ENCODE data around the gene UNC5A.

The UNC5A gene

GRCh38 chr5:176800024-176800423 is 10.3 kb upstream of the UNC5A start:
- DNase-seq (ENCODE audit: low spot score), result no peak

GRCh38 chr5:176802116-176802784 is 8.1 kb upstream of the UNC5A start:
- no peak for DNase-seq (ENCODE audit: low spot score)

GRCh38 chr5:176803068-176803942 is 7.1 kb upstream of the UNC5A start:
- no peak for DNase-seq (ENCODE audit: low spot score)

GRCh38 chr5:176803943-176804498 is 6.3 kb upstream of the UNC5A start:
- DNase-seq (ENCODE audit: low spot score), result no peak

- no peak for DNase-seq (ENCODE audit: low spot score)
Measured at GRCh38 chr5:176806137-176806536, 4.2 kb upstream of the UNC5A start.

GRCh38 chr5:176809544-176810080 is 747 bp upstream of the UNC5A start:
- no peak for DNase-seq (ENCODE audit: low spot score)

GRCh38 chr5:176810687-176811501 is 535 bp downstream of the UNC5A start:
- no peak for DNase-seq (ENCODE audit: low spot score)

- DNase-seq (ENCODE audit: low spot score), result no peak
Measured at GRCh38 chr5:176812269-176813259, 2.2 kb downstream of the UNC5A start.

GRCh38 chr5:176813587-176814312 is 3.4 kb downstream of the UNC5A start:
- no peak for DNase-seq (ENCODE audit: low spot score)

- no peak for DNase-seq (ENCODE audit: low spot score)
Measured at GRCh38 chr5:176814313-176814685, 3.9 kb downstream of the UNC5A start.

GRCh38 chr5:176814836-176815438 is 4.6 kb downstream of the UNC5A start:
- DNase-seq (ENCODE audit: low spot score), result no peak

- no peak for DNase-seq (ENCODE audit: low spot score)
Measured at GRCh38 chr5:176816043-176816745, 5.8 kb downstream of the UNC5A start.

- DNase-seq (ENCODE audit: low spot score), result no peak
Measured at GRCh38 chr5:176816791-176817347, 6.5 kb downstream of the UNC5A start.

GRCh38 chr5:176817369-176817840 is 7.0 kb downstream of the UNC5A start:
- no peak for DNase-seq (ENCODE audit: low spot score)

GRCh38 chr5:176817841-176818377 is 7.5 kb downstream of the UNC5A start:
- DNase-seq (ENCODE audit: low spot score), result no peak

GRCh38 chr5:176818391-176819098 is 8.2 kb downstream of the UNC5A start:
- DNase-seq (ENCODE audit: low spot score), result no peak

- DNase-seq (ENCODE audit: low spot score), result no peak
Measured at GRCh38 chr5:176819476-176819875, 9.1 kb downstream of the UNC5A start.

- DNase-seq (ENCODE audit: low spot score), result no peak
Measured at GRCh38 chr5:176820937-176821336, 10.6 kb downstream of the UNC5A start.
